HepG2 (cell line): ENCODE results near the gene SART1. TPM values are rescaled to one million over a fixed set of nuclear protein-coding genes. Genes with fewer than 3 reads are reported as not detected.

Experiments
- BCL6 ChIP-seq: IDR thresholded peaks from 2 replicates; pipeline ENCODE4 v1.6.1; 2016; ENCODE audit warnings: missing genetic modification reagents, missing compliant biosample characterization
- CCAR2 ChIP-seq: fragments of 200-400 bp; formaldehyde crosslinking; optimal IDR thresholded peaks from 2 replicates; pipeline ENCODE3; 2018; ENCODE audit warnings: low read depth, mild to moderate bottlenecking, low read length, moderate library complexity
- ELK4 ChIP-seq: sonication (generic); formaldehyde crosslinking; IDR thresholded peaks from 2 replicates; pipeline ENCODE4 v1.9.0; 2021; ENCODE audit warnings: missing genetic modification reagents, borderline replicate concordance
- GRHL1 ChIP-seq: sonication (generic); formaldehyde crosslinking; conservative IDR thresholded peaks from 2 replicates; pipeline ENCODE4 v1.8.0; 2022; ENCODE audit warnings: missing genetic modification reagents
- MAFF ChIP-seq: IDR thresholded peaks from 2 replicates; pipeline ENCODE4 v1.6.1; 2011; ENCODE audit warnings: low read depth, low read length, improper control_type of control experiment
- MYC ChIP-seq: sonication (generic); formaldehyde crosslinking; IDR thresholded peaks from 2 replicates; pipeline ENCODE4 v1.9.0; 2021; ENCODE audit warnings: missing genetic modification reagents, borderline replicate concordance
- MZF1 ChIP-seq: sonication (generic); formaldehyde crosslinking; IDR thresholded peaks from 2 replicates; pipeline ENCODE4 v1.8.1; 2023; ENCODE audit warnings: mild to moderate bottlenecking, missing genetic modification reagents, borderline replicate concordance
- NONO ChIP-seq, 2 experiments: fragments of 450-650 bp in 1 of 2; sonication (generic) in 1 of 2; formaldehyde crosslinking in 1 of 2; IDR thresholded peaks in 1 of 2; conservative IDR thresholded peaks in 1 of 2; 2 replicates each; pipeline versions ENCODE4 v1.6.1 to v1.8.0; 2017 to 2022; ENCODE audit warnings: mild to moderate bottlenecking in 1 of 2, missing genetic modification reagents in 1 of 2, moderate library complexity in 1 of 2
- NR2C2 ChIP-seq: sonication (generic); formaldehyde crosslinking; IDR thresholded peaks from 2 replicates; pipeline ENCODE4 v1.4.0; 2020; ENCODE audit warnings: missing genetic modification reagents, mild to moderate bottlenecking, moderate library complexity, borderline replicate concordance
- SIX1 ChIP-seq: sonication (generic); formaldehyde crosslinking; IDR thresholded peaks from 2 replicates; pipeline ENCODE4 v1.4.0; 2020; ENCODE audit warnings: missing genetic modification reagents, borderline replicate concordance
- SMAD1 ChIP-seq: sonication (generic); formaldehyde crosslinking; IDR thresholded peaks from 2 replicates; pipeline ENCODE4 v1.4.0; 2020; ENCODE audit warnings: missing genetic modification reagents, low read depth, mild to moderate bottlenecking, borderline replicate concordance
- SRF ChIP-seq: IDR thresholded peaks from 2 replicates; pipeline ENCODE4 v1.6.1; 2011; ENCODE audit warnings: mild to moderate bottlenecking, low read depth, low read length, moderate library complexity
- YEATS4 ChIP-seq: sonication (generic); formaldehyde crosslinking; IDR thresholded peaks from 2 replicates; pipeline ENCODE4 v1.4.0; 2020; ENCODE audit warnings: missing genetic modification reagents, borderline replicate concordance
- ZKSCAN8 ChIP-seq: IDR thresholded peaks from 2 replicates; pipeline ENCODE4 v1.6.1; 2016; ENCODE audit warnings: borderline replicate concordance, missing genetic modification reagents, missing compliant biosample characterization
- ZMAT5 ChIP-seq: sonication (generic); formaldehyde crosslinking; IDR thresholded peaks from 2 replicates; pipeline ENCODE4 v1.5.0; 2020; ENCODE audit warnings: mild to moderate bottlenecking, low read depth, missing genetic modification reagents, borderline replicate concordance
- ZNF615 ChIP-seq: sonication (generic); formaldehyde crosslinking; IDR thresholded peaks from 2 replicates; pipeline ENCODE4 v1.5.0; 2020; ENCODE audit warnings: mild to moderate bottlenecking, missing genetic modification reagents, borderline replicate concordance
- ZNF792 ChIP-seq: IDR thresholded peaks from 2 replicates; pipeline ENCODE4 v1.6.1; 2016
- ZNF83 ChIP-seq: sonication (generic); formaldehyde crosslinking; IDR thresholded peaks from 2 replicates; pipeline ENCODE4 v1.4.0; 2020; ENCODE audit warnings: missing genetic modification reagents, mild to moderate bottlenecking, borderline replicate concordance
- ZNF839 ChIP-seq: sonication (generic); formaldehyde crosslinking; IDR thresholded peaks from 2 replicates; pipeline ENCODE4 v1.4.0; 2020; ENCODE audit warnings: missing genetic modification reagents, mild to moderate bottlenecking, borderline replicate concordance
- ZSCAN21 ChIP-seq: sonication (generic); formaldehyde crosslinking; IDR thresholded peaks from 2 replicates; pipeline ENCODE4 v1.8.0; 2022; ENCODE audit warnings: mild to moderate bottlenecking, missing genetic modification reagents, moderate library complexity, borderline replicate concordance
- polyA plus RNA-seq, 8 experiments: library from polyadenylated mRNA; depleted of rRNA in 3 of 8; stranded (reverse) in 7 of 8; unstranded in 1 of 8; fragments of >200 nt; fragmentation: Illumina TruSeq in 4 of 8; extraction: Trizol in 4 of 8; gene quantifications; 2 replicates each; pipeline versions ENCODE4 v1.2.1 to v1.2.3, GENCODE V29; 2011 to 2016; ENCODE audit warnings: low read depth in 4 of 8, missing spikeins in 1 of 8, mixed read lengths in 1 of 8; ENCODE audit not compliant: insufficient read depth in 1 of 8
- total RNA-seq, 5 experiments: library from RNA; depleted of rRNA; stranded (reverse); fragments of >200 nt; fragmentation: Illumina TruSeq; extraction: Trizol; gene quantifications; 2 replicates each; pipeline ENCODE4 v1.2.3, GENCODE V29; 2016; ENCODE audit warnings: low read depth in 1 of 5
- TF ChIP-seq, protein P1 (sequence below): sonication (generic); formaldehyde crosslinking; IDR thresholded peaks from 2 replicates; pipeline ENCODE4 v1.5.1; 2020; ENCODE audit warnings: missing genetic modification reagents, mild to moderate bottlenecking, borderline replicate concordance
- TF ChIP-seq, protein P2 (sequence below): sonication (generic); formaldehyde crosslinking; IDR thresholded peaks from 2 replicates; pipeline ENCODE4 v1.4.0; 2020; ENCODE audit warnings: missing genetic modification reagents, borderline replicate concordance

Gene SART1
- total and polyA plus RNA-seq, 2 of the 13 experiments (the other 11 are each of a cell fraction or from before 2014, with no cell fraction given) = 11.3 to 22.5 TPM

- TF ChIP-seq ZKSCAN8 (CRISPR knock-in tag) = no peak
- TF ChIP-seq ZNF615 (CRISPR knock-in tag) = no peak
- no peak for TF ChIP-seq ZNF792 (CRISPR knock-in tag)
- TF ChIP-seq YEATS4 (CRISPR knock-in tag) = no peak; the same call in 1 of the 2 replicates
- no peak for TF ChIP-seq ZNF839 (CRISPR knock-in tag)
- no peak for TF ChIP-seq CCAR2
- TF ChIP-seq ZNF83 = no peak
- no peak for TF ChIP-seq MAFF
- peak; percentile 25; the same call in 1 of the 2 replicates for TF ChIP-seq NR2C2 (CRISPR knock-in tag)
- no peak for TF ChIP-seq GRHL1
- TF ChIP-seq, protein P1, sequence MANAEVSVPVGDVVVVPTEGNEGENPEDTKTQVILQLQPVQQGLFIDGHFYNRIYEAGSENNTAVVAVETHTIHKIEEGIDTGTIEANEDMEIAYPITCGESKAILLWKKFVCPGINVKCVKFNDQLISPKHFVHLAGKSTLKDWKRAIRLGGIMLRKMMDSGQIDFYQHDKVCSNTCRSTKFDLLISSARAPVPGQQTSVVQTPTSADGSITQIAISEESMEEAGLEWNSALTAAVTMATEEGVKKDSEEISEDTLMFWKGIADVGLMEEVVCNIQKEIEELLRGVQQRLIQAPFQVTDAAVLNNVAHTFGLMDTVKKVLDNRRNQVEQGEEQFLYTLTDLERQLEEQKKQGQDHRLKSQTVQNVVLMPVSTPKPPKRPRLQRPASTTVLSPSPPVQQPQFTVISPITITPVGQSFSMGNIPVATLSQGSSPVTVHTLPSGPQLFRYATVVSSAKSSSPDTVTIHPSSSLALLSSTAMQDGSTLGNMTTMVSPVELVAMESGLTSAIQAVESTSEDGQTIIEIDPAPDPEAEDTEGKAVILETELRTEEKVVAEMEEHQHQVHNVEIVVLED (CRISPR knock-in tag) = peak; percentile 32; the same call in 1 of the 2 replicates
- TF ChIP-seq, protein P2, sequence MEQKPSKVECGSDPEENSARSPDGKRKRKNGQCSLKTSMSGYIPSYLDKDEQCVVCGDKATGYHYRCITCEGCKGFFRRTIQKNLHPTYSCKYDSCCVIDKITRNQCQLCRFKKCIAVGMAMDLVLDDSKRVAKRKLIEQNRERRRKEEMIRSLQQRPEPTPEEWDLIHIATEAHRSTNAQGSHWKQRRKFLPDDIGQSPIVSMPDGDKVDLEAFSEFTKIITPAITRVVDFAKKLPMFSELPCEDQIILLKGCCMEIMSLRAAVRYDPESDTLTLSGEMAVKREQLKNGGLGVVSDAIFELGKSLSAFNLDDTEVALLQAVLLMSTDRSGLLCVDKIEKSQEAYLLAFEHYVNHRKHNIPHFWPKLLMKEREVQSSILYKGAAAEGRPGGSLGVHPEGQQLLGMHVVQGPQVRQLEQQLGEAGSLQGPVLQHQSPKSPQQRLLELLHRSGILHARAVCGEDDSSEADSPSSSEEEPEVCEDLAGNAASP (CRISPR knock-in tag) = no peak
- TF ChIP-seq MYC = peak; percentile 58; the same call in 1 of the 2 replicates
- no peak for TF ChIP-seq NONO (IDR thresholded peaks at IDR 0.05)
- TF ChIP-seq NONO (CRISPR knock-in tag; conservative IDR thresholded peaks at IDR 0.05) = no peak
- TF ChIP-seq ZSCAN21 (CRISPR knock-in tag) = no peak
- no peak for TF ChIP-seq SMAD1 (CRISPR knock-in tag)
- TF ChIP-seq MZF1 (CRISPR knock-in tag) = no peak
- no peak for TF ChIP-seq BCL6
- TF ChIP-seq ELK4 (CRISPR knock-in tag) = no peak
- TF ChIP-seq SRF = no peak
- TF ChIP-seq SIX1 (CRISPR knock-in tag) = no peak
- no peak for TF ChIP-seq ZMAT5 (CRISPR knock-in tag)
These were observed 61.1 kb downstream of the SART1 start (continued) for GRCh38 chr11:66022401-66023185.
